Ovary (tissue), 3 donors: ENCODE results near the gene MEIS1.

ENCODE experiments used
- EP300 ChIP-seq: sonication (generic); formaldehyde crosslinking; IDR thresholded peaks from one replicate; pipeline ENCODE4 v1.6.1; 2017; ENCODE audit warnings: antibody characterized with exemption
- POLR2A ChIP-seq: fragments of 450-650 bp; IDR thresholded peaks from one replicate; pipeline ENCODE4 v1.6.1; 2017; ENCODE audit warnings: antibody characterized with exemption, mild to moderate bottlenecking, moderate library complexity
- TF ChIP-seq, protein P1 (sequence below), 3 donors: fragments of 450-650 bp in 2 of 3; fragments of 200-600 bp in 1 of 3; IDR thresholded peaks; one replicate each; pipeline versions ENCODE4 v1.5.1 to v1.8.0; 2016 to 2022; ENCODE audit warnings: antibody characterized with exemption in 3 of 3, mild to moderate bottlenecking in 1 of 3
- donor health status: DM: no; HTN: no; CAD: no.

DNA sequence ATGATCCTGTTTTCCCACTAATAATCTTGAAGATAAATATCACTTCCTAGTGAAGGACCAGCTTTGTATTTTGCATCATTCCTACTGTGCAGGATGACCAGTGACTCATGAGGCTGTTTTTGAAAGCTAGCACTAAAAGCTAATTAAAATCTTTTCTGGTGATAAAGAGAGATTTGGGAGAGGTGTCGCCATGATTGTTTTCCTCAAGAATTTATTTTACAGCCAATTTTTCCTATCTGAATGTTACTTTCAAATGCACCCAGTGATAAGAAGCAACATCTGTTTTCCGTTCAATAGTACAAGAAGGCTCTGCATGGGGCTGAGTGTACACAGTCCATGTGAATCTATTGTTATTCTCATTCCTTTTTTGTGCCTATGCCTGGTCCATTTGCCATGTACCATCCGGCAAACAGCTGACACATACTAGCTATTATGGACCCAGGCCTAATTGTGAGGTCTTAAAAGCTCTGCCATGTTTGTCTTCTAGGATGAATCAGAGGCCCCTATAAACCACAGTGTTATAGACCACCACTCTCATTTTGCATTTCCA, 28.4 kb downstream of the MEIS1 start:
- TF ChIP-seq POLR2A (no peak), EP300 (no peak)
- TF ChIP-seq, protein P1, sequence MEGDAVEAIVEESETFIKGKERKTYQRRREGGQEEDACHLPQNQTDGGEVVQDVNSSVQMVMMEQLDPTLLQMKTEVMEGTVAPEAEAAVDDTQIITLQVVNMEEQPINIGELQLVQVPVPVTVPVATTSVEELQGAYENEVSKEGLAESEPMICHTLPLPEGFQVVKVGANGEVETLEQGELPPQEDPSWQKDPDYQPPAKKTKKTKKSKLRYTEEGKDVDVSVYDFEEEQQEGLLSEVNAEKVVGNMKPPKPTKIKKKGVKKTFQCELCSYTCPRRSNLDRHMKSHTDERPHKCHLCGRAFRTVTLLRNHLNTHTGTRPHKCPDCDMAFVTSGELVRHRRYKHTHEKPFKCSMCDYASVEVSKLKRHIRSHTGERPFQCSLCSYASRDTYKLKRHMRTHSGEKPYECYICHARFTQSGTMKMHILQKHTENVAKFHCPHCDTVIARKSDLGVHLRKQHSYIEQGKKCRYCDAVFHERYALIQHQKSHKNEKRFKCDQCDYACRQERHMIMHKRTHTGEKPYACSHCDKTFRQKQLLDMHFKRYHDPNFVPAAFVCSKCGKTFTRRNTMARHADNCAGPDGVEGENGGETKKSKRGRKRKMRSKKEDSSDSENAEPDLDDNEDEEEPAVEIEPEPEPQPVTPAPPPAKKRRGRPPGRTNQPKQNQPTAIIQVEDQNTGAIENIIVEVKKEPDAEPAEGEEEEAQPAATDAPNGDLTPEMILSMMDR (IDR thresholded peaks at IDR 0.05): no peak
